Neural cell (in vitro differentiated cells): ENCODE results near the gene RBMS3. TPM values are rescaled to one million over a fixed set of nuclear protein-coding genes. Genes with fewer than 3 reads are reported as not detected.

Experiments used
- H2AFZ ChIP-seq: fragments of 200-600, 300-800 bp; sonication (generic), shearing (Covaris generic); 2 replicates; pipeline ENCODE4 v1.6.0; 2014; ENCODE audit warnings: low read depth, mild to moderate bottlenecking, antibody characterized with exemption, low read length, moderate library complexity
- H3F3A ChIP-seq: fragments of 200-600 bp; shearing (Covaris generic); 2 replicates; pipeline ENCODE4 v1.6.1; 2016; ENCODE audit warnings: mild to moderate bottlenecking, moderate library complexity, mixed read lengths, antibody characterized with exemption, low read length; ENCODE audit not compliant: insufficient read depth, poor library complexity, severe bottlenecking
- H3K27ac ChIP-seq: fragments of 200-600, 300-800 bp; sonication (generic), shearing (Covaris generic); 2 replicates; pipeline ENCODE4 v1.5.1; 2014; ENCODE audit warnings: mild to moderate bottlenecking, low read length, moderate library complexity
- H3K27me3 ChIP-seq: fragments of 300-800, 200-600 bp; sonication (generic), shearing (Covaris generic); 2 replicates; pipeline ENCODE4 v1.6.0; 2014; ENCODE audit warnings: mild to moderate bottlenecking, low read depth, low read length, moderate library complexity; ENCODE audit not compliant: insufficient read depth
- H3K36me3 ChIP-seq: fragments of 300-800, 200-600 bp; sonication (generic), shearing (Covaris generic); 2 replicates; pipeline ENCODE4 v1.5.1; 2014; ENCODE audit warnings: mild to moderate bottlenecking, antibody characterized with exemption, low read length, moderate library complexity; ENCODE audit not compliant: insufficient read depth
- H3K4me2 ChIP-seq: fragments of 300-800, 200-600 bp; sonication (generic), shearing (Covaris generic); 2 replicates; pipeline ENCODE4 v1.6.0; 2014; ENCODE audit warnings: mild to moderate bottlenecking, low read length
- H3K4me3 ChIP-seq: fragments of 300-800, 200-600 bp; sonication (generic), shearing (Covaris generic); 2 replicates; pipeline ENCODE4 v1.5.1; 2014; ENCODE audit warnings: mild to moderate bottlenecking, low read length, moderate library complexity
- H3K79me2 ChIP-seq: fragments of 200-600 bp; shearing (Covaris generic); replicated peaks from 2 replicates; pipeline ENCODE4 v1.6.0; 2014; ENCODE audit warnings: mild to moderate bottlenecking, low read length, moderate library complexity; ENCODE audit not compliant: insufficient read depth
- H3K9ac ChIP-seq: fragments of 300-800, 200-600 bp; sonication (generic), shearing (Covaris generic); 2 replicates; pipeline ENCODE4 v1.6.1; 2016; ENCODE audit warnings: mild to moderate bottlenecking, low read length, mixed read lengths
- H3K9me2 ChIP-seq: fragments of 200-600 bp; shearing (Covaris generic); 2 replicates; pipeline ENCODE4 v1.6.1; 2016; ENCODE audit warnings: mild to moderate bottlenecking, low read length, mixed read lengths; ENCODE audit not compliant: insufficient read depth
- H3K9me3 ChIP-seq: fragments of 200-600, 300-800 bp; sonication (generic), shearing (Covaris generic); 2 replicates; pipeline ENCODE4 v1.6.1; 2016; ENCODE audit warnings: mild to moderate bottlenecking, mixed run types, low read length, moderate library complexity, mixed read lengths
- H4K20me1 ChIP-seq: fragments of 200-600 bp; shearing (Covaris generic); 2 replicates; pipeline ENCODE4 v1.6.1; 2016; ENCODE audit warnings: mild to moderate bottlenecking, mixed run types; ENCODE audit not compliant: insufficient read depth
- EP300 ChIP-seq: fragments of 450-650 bp; conservative IDR thresholded peaks from 2 replicates; pipeline ENCODE4 v1.6.1; 2014; ENCODE audit warnings: antibody characterized with exemption, mild to moderate bottlenecking, moderate library complexity; ENCODE audit not compliant: poor library complexity, severe bottlenecking
- EZH2 ChIP-seq: fragments of 200-600, 300-800 bp; shearing (Covaris generic), sonication (generic); IDR thresholded peaks from 2 replicates; pipeline ENCODE4 v1.6.1; 2014; ENCODE audit warnings: antibody characterized with exemption, low read length, borderline replicate concordance, mild to moderate bottlenecking; ENCODE audit not compliant: insufficient read depth, poor library complexity, severe bottlenecking
- MXI1 ChIP-seq: fragments of 450-650 bp; conservative IDR thresholded peaks from 2 replicates; pipeline ENCODE4 v1.6.1; 2014; ENCODE audit warnings: antibody characterized with exemption, mild to moderate bottlenecking; ENCODE audit not compliant: poor library complexity, severe bottlenecking
- POLR2AphosphoS5 ChIP-seq: IDR thresholded peaks from 2 replicates; pipeline ENCODE4 v1.6.1; 2012
- RAD21 ChIP-seq: fragments of 450-650 bp; conservative IDR thresholded peaks from 2 replicates; pipeline ENCODE4 v1.6.1; 2014; ENCODE audit warnings: antibody characterized with exemption, mild to moderate bottlenecking, moderate library complexity
- REST ChIP-seq: IDR thresholded peaks from 2 replicates; pipeline ENCODE4 v1.6.1; 2012; ENCODE audit warnings: borderline replicate concordance
- SMC3 ChIP-seq: fragments of 450-650 bp; conservative IDR thresholded peaks from 2 replicates; pipeline ENCODE4 v1.6.1; 2014; ENCODE audit warnings: antibody characterized with exemption, mild to moderate bottlenecking, moderate library complexity; ENCODE audit not compliant: poor library complexity
- TAF1 ChIP-seq: IDR thresholded peaks from 2 replicates; pipeline ENCODE4 v1.6.1; 2012; ENCODE audit warnings: low read depth
- polyA plus RNA-seq: library from polyadenylated mRNA; depleted of rRNA; stranded (reverse); fragments of >200 nt; gene quantifications from 2 replicates; pipeline ENCODE4 v1.2.3, GENCODE V29; 2014
- TF ChIP-seq, protein P1 (sequence below): fragments of 450-650 bp; IDR thresholded peaks from 2 replicates; pipeline ENCODE4 v1.5.1; 2014; ENCODE audit warnings: antibody characterized with exemption, mild to moderate bottlenecking, moderate library complexity; ENCODE audit not compliant: poor library complexity, severe bottlenecking

RBMS3 gene
- polyA plus RNA-seq, 1 donor from 2014 or later: 0.53 TPM

- no peaks in the 10 kb centered on the region for H4K20me1 ChIP-seq
- H3K9ac ChIP-seq: no peak overlapping the region
- H3K4me2 ChIP-seq: no peak overlapping the region
- TF ChIP-seq, protein P1, sequence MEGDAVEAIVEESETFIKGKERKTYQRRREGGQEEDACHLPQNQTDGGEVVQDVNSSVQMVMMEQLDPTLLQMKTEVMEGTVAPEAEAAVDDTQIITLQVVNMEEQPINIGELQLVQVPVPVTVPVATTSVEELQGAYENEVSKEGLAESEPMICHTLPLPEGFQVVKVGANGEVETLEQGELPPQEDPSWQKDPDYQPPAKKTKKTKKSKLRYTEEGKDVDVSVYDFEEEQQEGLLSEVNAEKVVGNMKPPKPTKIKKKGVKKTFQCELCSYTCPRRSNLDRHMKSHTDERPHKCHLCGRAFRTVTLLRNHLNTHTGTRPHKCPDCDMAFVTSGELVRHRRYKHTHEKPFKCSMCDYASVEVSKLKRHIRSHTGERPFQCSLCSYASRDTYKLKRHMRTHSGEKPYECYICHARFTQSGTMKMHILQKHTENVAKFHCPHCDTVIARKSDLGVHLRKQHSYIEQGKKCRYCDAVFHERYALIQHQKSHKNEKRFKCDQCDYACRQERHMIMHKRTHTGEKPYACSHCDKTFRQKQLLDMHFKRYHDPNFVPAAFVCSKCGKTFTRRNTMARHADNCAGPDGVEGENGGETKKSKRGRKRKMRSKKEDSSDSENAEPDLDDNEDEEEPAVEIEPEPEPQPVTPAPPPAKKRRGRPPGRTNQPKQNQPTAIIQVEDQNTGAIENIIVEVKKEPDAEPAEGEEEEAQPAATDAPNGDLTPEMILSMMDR: no peak
- TF ChIP-seq REST (no peak), POLR2AphosphoS5 (no peak), SMC3 (no peak), TAF1 (no peak), MXI1 (no peak), EP300 (no peak), RAD21 (no peak), EZH2 (no peak)
- no peaks in the 10 kb centered on the region for H3K36me3 ChIP-seq
- no peaks in the 10 kb centered on the region for H3K27me3 ChIP-seq
- H3K79me2 ChIP-seq: no peaks in the 10 kb centered on the region
- H3K27ac ChIP-seq: no peak overlapping the region
- no peak overlapping the region for H3K4me3 ChIP-seq
- no peaks in the 10 kb centered on the region for H3F3A ChIP-seq
- no peaks in the 10 kb centered on the region for H3K9me3 ChIP-seq
- no peak overlapping the region for H2AFZ ChIP-seq
- no peaks in the 10 kb centered on the region for H3K9me2 ChIP-seq
Observed at GRCh38 chr3:29258161-29258560, 22.7 kb upstream of the RBMS3 start.

DNA sequence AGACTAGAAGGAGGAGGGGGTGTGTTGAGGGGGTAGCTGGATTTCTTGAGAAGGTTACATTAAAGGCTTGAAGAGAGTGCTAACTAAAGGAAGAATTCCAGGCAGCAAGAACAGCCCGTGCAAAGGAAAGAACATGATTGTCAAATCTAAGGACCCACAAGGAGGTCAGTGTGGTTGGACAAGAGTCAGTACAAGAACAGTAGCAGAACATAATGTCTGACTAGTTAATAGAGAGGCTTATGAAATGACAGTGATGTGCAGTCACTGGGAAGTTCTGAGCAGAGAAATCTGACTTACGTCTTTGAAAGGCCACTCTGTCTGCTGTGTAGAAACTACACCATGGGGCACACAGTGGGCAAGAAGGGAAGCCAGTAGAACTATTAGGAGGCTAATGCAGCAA lies 19.8 kb upstream of the RBMS3 start:
- Histone ChIP-seq H3K9me3 (no peaks in the 10 kb centered on the region), H2AFZ (no peak overlapping the region), H3K36me3 (no peaks in the 10 kb centered on the region), H3K79me2 (no peaks in the 10 kb centered on the region), H3K4me3 (no peak overlapping the region), H3K9me2 (no peaks in the 10 kb centered on the region), H3K27ac (no peak overlapping the region), H3F3A (no peaks in the 10 kb centered on the region), H3K9ac (no peak overlapping the region), H3K4me2 (no peak overlapping the region), H4K20me1 (no peaks in the 10 kb centered on the region), H3K27me3 (no peaks in the 10 kb centered on the region)
- TF ChIP-seq SMC3: no peak
- no peak for TF ChIP-seq MXI1
- TF ChIP-seq POLR2AphosphoS5: no peak
- TF ChIP-seq, protein P1: no peak
- TF ChIP-seq RAD21: no peak
- TF ChIP-seq EZH2: no peak
- no peak for TF ChIP-seq TAF1
- TF ChIP-seq EP300: no peak
- TF ChIP-seq REST: no peak
